Smooth muscle cell (in vitro differentiated cells): ENCODE results near the gene ARHGAP31. TPM values are rescaled to one million over a fixed set of nuclear protein-coding genes. Genes with fewer than 3 reads are reported as not detected.
A peak's percentile ranks its signal among the peaks of the same experiment; 100 is the strongest.

Experiments
- DNase-seq: peaks from one replicate; lab custom pipeline; 2025; ENCODE audit not compliant: unreplicated experiment; lab: John Stamatoyannopoulos, UW
- H2AFZ ChIP-seq: fragments of 200-600 bp; sonication (generic); 2 replicates; pipeline ENCODE4 v1.6.0; 2016; ENCODE audit warnings: antibody characterized with exemption, low read depth, mild to moderate bottlenecking
- H3F3A ChIP-seq: fragments of 200-600 bp; sonication (generic); 2 replicates; pipeline ENCODE4 v1.6.0; 2017; ENCODE audit warnings: antibody characterized with exemption, low read depth
- H3K27ac ChIP-seq: fragments of 200-600 bp; sonication (generic); 2 replicates; pipeline ENCODE4 v1.5.1; 2016; ENCODE audit warnings: low read depth, mild to moderate bottlenecking
- H3K27me3 ChIP-seq: fragments of 200-600 bp; sonication (generic); 2 replicates; pipeline ENCODE4 v1.6.1; 2016; ENCODE audit warnings: low read depth, mild to moderate bottlenecking
- H3K36me3 ChIP-seq: fragments of 200-600 bp; sonication (generic); 2 replicates; pipeline ENCODE4 v1.5.1; 2016; ENCODE audit warnings: low read depth
- H3K4me1 ChIP-seq: fragments of 200-600 bp; sonication (generic); 2 replicates; pipeline ENCODE4 v1.5.1; 2016; ENCODE audit warnings: low read depth
- H3K4me2 ChIP-seq: fragments of 200-600 bp; sonication (generic); 2 replicates; pipeline ENCODE4 v1.6.0; 2016; ENCODE audit warnings: mild to moderate bottlenecking
- H3K4me3 ChIP-seq: fragments of 200-600 bp; sonication (generic); 2 replicates; pipeline ENCODE4 v1.5.1; 2016; ENCODE audit warnings: mild to moderate bottlenecking
- H3K79me2 ChIP-seq: fragments of 200-600 bp; sonication (generic); 2 replicates; pipeline ENCODE4 v1.6.0; 2016; ENCODE audit warnings: low read depth, mild to moderate bottlenecking
- H3K9ac ChIP-seq: fragments of 200-600 bp; sonication (generic); 2 replicates; pipeline ENCODE4 v1.6.0; 2016; ENCODE audit warnings: low read depth
- H3K9me3 ChIP-seq: fragments of 200-600 bp; sonication (generic); replicated peaks from 2 replicates; pipeline ENCODE4 v1.5.1; 2016; ENCODE audit warnings: low read depth
- H4K20me1 ChIP-seq: fragments of 200-600 bp; sonication (generic); 2 replicates; pipeline ENCODE4 v1.6.0; 2016; ENCODE audit warnings: low read depth
- WGBS: methylation state at CpG from one replicate; pipeline ENCODE4 v1.1.7; 2016; ENCODE audit warnings: low lambda C conversion rate; 5-methylcytosine and 5-hydroxymethylcytosine counted together
- polyA plus RNA-seq: library from polyadenylated mRNA; unstranded; fragments of >200 nt; fragmentation: Nextera tagmentation; extraction: Ambion mirVana; gene quantifications from 2 replicates; pipeline ENCODE4 v1.2.1, GENCODE V29; 2016
- total RNA-seq: library from RNA; depleted of rRNA; stranded (reverse); fragments of >200 nt; gene quantifications from 2 replicates; pipeline ENCODE4 v1.2.3, GENCODE V29; 2014
- TF ChIP-seq, protein P1 (sequence below): fragments of 200-600 bp; sonication (generic); IDR thresholded peaks from 2 replicates; pipeline ENCODE4 v1.5.1; 2017; ENCODE audit warnings: borderline replicate concordance, mild to moderate bottlenecking, antibody characterized with exemption; ENCODE audit not compliant: insufficient read depth, poor library complexity, severe bottlenecking

Gene ARHGAP31
- total and polyA plus RNA-seq, 2 experiments from 2014 or later: 6.1 to 10.9 TPM

- TF ChIP-seq, protein P1, sequence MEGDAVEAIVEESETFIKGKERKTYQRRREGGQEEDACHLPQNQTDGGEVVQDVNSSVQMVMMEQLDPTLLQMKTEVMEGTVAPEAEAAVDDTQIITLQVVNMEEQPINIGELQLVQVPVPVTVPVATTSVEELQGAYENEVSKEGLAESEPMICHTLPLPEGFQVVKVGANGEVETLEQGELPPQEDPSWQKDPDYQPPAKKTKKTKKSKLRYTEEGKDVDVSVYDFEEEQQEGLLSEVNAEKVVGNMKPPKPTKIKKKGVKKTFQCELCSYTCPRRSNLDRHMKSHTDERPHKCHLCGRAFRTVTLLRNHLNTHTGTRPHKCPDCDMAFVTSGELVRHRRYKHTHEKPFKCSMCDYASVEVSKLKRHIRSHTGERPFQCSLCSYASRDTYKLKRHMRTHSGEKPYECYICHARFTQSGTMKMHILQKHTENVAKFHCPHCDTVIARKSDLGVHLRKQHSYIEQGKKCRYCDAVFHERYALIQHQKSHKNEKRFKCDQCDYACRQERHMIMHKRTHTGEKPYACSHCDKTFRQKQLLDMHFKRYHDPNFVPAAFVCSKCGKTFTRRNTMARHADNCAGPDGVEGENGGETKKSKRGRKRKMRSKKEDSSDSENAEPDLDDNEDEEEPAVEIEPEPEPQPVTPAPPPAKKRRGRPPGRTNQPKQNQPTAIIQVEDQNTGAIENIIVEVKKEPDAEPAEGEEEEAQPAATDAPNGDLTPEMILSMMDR: no peak
- Histone ChIP-seq H3K4me2 (peak overlapping the region; percentile 21), H3K79me2 (peaks cover 8% of the 10 kb centered on the region)
Measured at GRCh38 chr3:119359476-119360326, 65.5 kb downstream of the ARHGAP31 start.

GRCh38 chr3:119360736-119361462 lies 66.7 kb downstream of the ARHGAP31 start:
- peaks cover 8% of the 10 kb centered on the region for H4K20me1 ChIP-seq
- H2AFZ ChIP-seq: no peak overlapping the region
- H3K36me3 ChIP-seq: no peaks in the 10 kb centered on the region

More at GRCh38 chr3:119359476-119360326, 65.5 kb downstream of the ARHGAP31 start:
- peaks cover 8% of the 10 kb centered on the region for H4K20me1 ChIP-seq
- DNase-seq: no peak
- no peak overlapping the region for H2AFZ ChIP-seq
- H3K9ac ChIP-seq: peak overlapping the region; percentile 10
- peak overlapping the region; percentile 40 for H3K27ac ChIP-seq
- H3K9me3 ChIP-seq: no peaks in the 10 kb centered on the region
- H3K4me1 ChIP-seq: peaks cover 16% of the 10 kb centered on the region
- no peaks in the 10 kb centered on the region for H3K36me3 ChIP-seq
- H3F3A ChIP-seq: peaks cover 5% of the 10 kb centered on the region
- WGBS: 39% methylated on average over 11 of the region's 11 CpGs
- no peak overlapping the region for H3K4me3 ChIP-seq
- H3K27me3 ChIP-seq: no peaks in the 10 kb centered on the region

GRCh38 chr3:119362010-119362409 lies 67.8 kb downstream of the ARHGAP31 start:
- Histone ChIP-seq H3K79me2 (peaks cover 8% of the 10 kb centered on the region), H3K4me2 (no peak overlapping the region), H3K4me1 (peaks cover 26% of the 10 kb centered on the region), H4K20me1 (peaks cover 2% of the 10 kb centered on the region), H2AFZ (no peak overlapping the region), H3K27ac (no peak overlapping the region), H3K9me3 (no peaks in the 10 kb centered on the region), H3K4me3 (no peak overlapping the region), H3F3A (peaks cover 5% of the 10 kb centered on the region), H3K36me3 (no peaks in the 10 kb centered on the region), H3K27me3 (no peaks in the 10 kb centered on the region), H3K9ac (no peak overlapping the region)
- WGBS: 98% methylated on average over 2 of the region's 2 CpGs
- DNase-seq: no peak
- TF ChIP-seq, protein P1: no peak

More at GRCh38 chr3:119360736-119361462, 66.7 kb downstream of the ARHGAP31 start:
- Histone ChIP-seq H3K9ac (no peak overlapping the region), H3K27me3 (no peaks in the 10 kb centered on the region), H3K4me2 (peak overlapping the region; percentile 21), H3K9me3 (no peaks in the 10 kb centered on the region), H3K79me2 (peaks cover 8% of the 10 kb centered on the region), H3F3A (peaks cover 5% of the 10 kb centered on the region), H3K4me3 (no peak overlapping the region), H3K4me1 (peaks cover 26% of the 10 kb centered on the region), H3K27ac (peak overlapping the region; percentile 40)
- 77% methylated on average over 3 of the region's 3 CpGs for WGBS
- DNase-seq: no peak
- TF ChIP-seq, protein P1: no peak
